HCT116 (cell line): ENCODE measurements around the gene HPS3. TPM values are rescaled to one million over a fixed set of nuclear protein-coding genes. Genes with fewer than 3 reads are reported as not detected.
"Not testable (repeated sequence)": the region's sequence is repeated elsewhere in the genome, so short reads cannot be mapped to it uniquely, and the experiment has no call there.

ENCODE experiments used
- ATAC-seq: fragments of 200-7000 bp; cut with Tn5 transposase; 2 replicates; pipeline ENCODE4 v1.9.1; 2020; ENCODE audit warnings: mild to moderate bottlenecking, moderate library complexity
- BruUV-seq: library from RNA; stranded (reverse); fragments of 400-500 nt; replicated peaks from 2 replicates; lab custom pipeline; 2021; lab: Mats Ljungman, UMichigan
- CTCF ChIA-PET: fragments of 300-600 bp; sonication (Branson Sonifier 250); formaldehyde crosslinking; loops from one replicate; lab custom pipeline; 2021; ENCODE audit warnings: antibody characterized with exemption; lab: Charles Lee
- POLR2A ChIA-PET: fragments of 300-600, 350-600 bp; sonication (Branson Sonifier 250); formaldehyde crosslinking; loops from one replicate; lab custom pipeline; 2021; ENCODE audit warnings: antibody characterized with exemption; lab: Charles Lee
- RAD21 ChIA-PET, 2 experiments: fragments of 300-600 bp; sonication (Branson Sonifier 250); formaldehyde crosslinking; loops; one replicate each; lab custom pipeline; 2023; ENCODE audit warnings: low total read pairs in 2 of 2; ENCODE audit not compliant: uncharacterized antibody in 2 of 2, unreplicated experiment in 2 of 2, low non-redundant PET in 1 of 2; lab: Charles Lee
- DNase-seq: peaks from one replicate; pipeline ENCODE4 v3.0.0-alpha.2; 2010; ENCODE audit warnings: low read depth, low spot score
- H2AFZ ChIP-seq: fragments of 200-600 bp; shearing (Covaris generic), sonication (generic); 2 replicates; pipeline ENCODE4 v1.6.1; 2017; ENCODE audit warnings: low read depth, mixed run types, mixed read lengths, antibody characterized with exemption, low read length; ENCODE audit not compliant: poor library complexity, severe bottlenecking
- H3K27ac ChIP-seq: 2 replicates; pipeline ENCODE4 v1.5.1; 2012; ENCODE audit warnings: low read depth, low read length
- H3K27me3 ChIP-seq: fragments of 200-600 bp; sonication (generic); 2 replicates; pipeline ENCODE4 v1.6.1; 2016; ENCODE audit warnings: mixed run types, low read length, mixed read lengths; ENCODE audit not compliant: insufficient read depth
- H3K36me3 ChIP-seq, 2 experiments: fragments of 200-500 bp in 1 of 2; fragments of 200-600 bp in 1 of 2; sonication (Bioruptor generic) in 1 of 2; sonication (generic) in 1 of 2; 2 replicates each; pipeline versions ENCODE4 v1.5.1 to v1.6.1; 2014 to 2016; ENCODE audit warnings: low read length in 2 of 2, inconsistent platforms in 1 of 2, mixed read lengths in 1 of 2, mixed run types in 1 of 2; ENCODE audit not compliant: insufficient read depth in 2 of 2, control insufficient read depth in 1 of 2
- H3K4me1 ChIP-seq, 2 experiments: fragments of 200-600 bp in 1 of 2; sonication (generic) in 1 of 2; 2 replicates each; pipeline versions ENCODE4 v1.5.1 to v1.6.1; 2012 to 2017; ENCODE audit warnings: low read length in 2 of 2, inconsistent platforms in 1 of 2, mild to moderate bottlenecking in 1 of 2, mixed read lengths in 1 of 2, mixed run types in 1 of 2, moderate library complexity in 1 of 2; ENCODE audit not compliant: insufficient read depth in 2 of 2, control insufficient read depth in 1 of 2
- H3K4me2 ChIP-seq: fragments of 200-600 bp; sonication (generic); 2 replicates; pipeline ENCODE4 v1.6.1; 2017; ENCODE audit warnings: mixed run types, low read length, mixed read lengths
- H3K4me3 ChIP-seq, 2 experiments: fragments of 200-600 bp in 1 of 2; sonication (generic) in 1 of 2; replicated peaks in 1 of 2; 2 replicates each; pipeline ENCODE4 v1.5.1; 2011 to 2016; ENCODE audit warnings: low read length in 2 of 2, control low read depth in 1 of 2, low read depth in 1 of 2, mild to moderate bottlenecking in 1 of 2, mixed read lengths in 1 of 2, mixed run types in 1 of 2
- H3K79me2 ChIP-seq: fragments of 200-600 bp; sonication (generic); 2 replicates; pipeline ENCODE4 v1.6.1; 2017; ENCODE audit warnings: mild to moderate bottlenecking, mixed run types, low read length, moderate library complexity, mixed read lengths; ENCODE audit not compliant: insufficient read depth
- H3K9ac ChIP-seq: fragments of 200-600 bp; sonication (generic); 2 replicates; pipeline ENCODE4 v1.6.1; 2016; ENCODE audit warnings: low read length, mixed read lengths
- H3K9me2 ChIP-seq: fragments of 200-600 bp; sonication (generic), shearing (Covaris generic); 2 replicates; pipeline ENCODE4 v1.6.1; 2017; ENCODE audit warnings: mixed run types, mild to moderate bottlenecking, moderate library complexity; ENCODE audit not compliant: insufficient read depth
- H3K9me3 ChIP-seq, 2 experiments: fragments of 200-500 bp in 1 of 2; fragments of 200-600 bp in 1 of 2; sonication (Bioruptor generic) in 1 of 2; sonication (generic) in 1 of 2; 2 replicates each; pipeline ENCODE4 v1.6.1; 2014 to 2017; ENCODE audit warnings: low read length in 2 of 2, mixed read lengths in 2 of 2, inconsistent platforms in 1 of 2, low read depth in 1 of 2, mild to moderate bottlenecking in 1 of 2, mixed run types in 1 of 2, moderate library complexity in 1 of 2; ENCODE audit not compliant: control insufficient read depth in 1 of 2, insufficient read depth in 1 of 2
- H4K20me1 ChIP-seq: fragments of 200-600 bp; sonication (generic), shearing (Covaris generic); 2 replicates; pipeline ENCODE4 v1.6.1; 2017; ENCODE audit warnings: mixed run types, mild to moderate bottlenecking, moderate library complexity; ENCODE audit not compliant: insufficient read depth
- CEBPB ChIP-seq: IDR thresholded peaks from 2 replicates; pipeline ENCODE4 v1.6.1; 2012; ENCODE audit warnings: low read depth
- EGR1 ChIP-seq: IDR thresholded peaks from 2 replicates; pipeline ENCODE4 v1.6.1; 2012; ENCODE audit warnings: low read depth
- ELF1 ChIP-seq: IDR thresholded peaks from 2 replicates; pipeline ENCODE4 v1.6.1; 2012; ENCODE audit warnings: low read depth, borderline replicate concordance
- EZH2phosphoT487 ChIP-seq: fragments of 200-600 bp; IDR thresholded peaks from 2 replicates; pipeline ENCODE4 v1.6.1; 2018; ENCODE audit warnings: antibody characterized with exemption, borderline replicate concordance
- POLR2AphosphoS5 ChIP-seq: IDR thresholded peaks from 2 replicates; pipeline ENCODE4 v1.6.1; 2011; ENCODE audit warnings: mild to moderate bottlenecking, low read depth, low read length, moderate library complexity
- RAD21 ChIP-seq: IDR thresholded peaks from 2 replicates; pipeline ENCODE4 v1.6.1; 2012; ENCODE audit warnings: low read depth, mild to moderate bottlenecking
- SIN3A ChIP-seq: IDR thresholded peaks from 2 replicates; pipeline ENCODE4 v1.6.1; 2012; ENCODE audit warnings: low read depth
- SP1 ChIP-seq: IDR thresholded peaks from 2 replicates; pipeline ENCODE4 v1.6.1; 2012; ENCODE audit warnings: low read depth
- SRF ChIP-seq: IDR thresholded peaks from 2 replicates; pipeline ENCODE4 v1.6.1; 2012; ENCODE audit warnings: low read depth
- TCF7L2 ChIP-seq: IDR thresholded peaks from 2 replicates; pipeline ENCODE4 v1.7.0; 2011; ENCODE audit warnings: borderline replicate concordance, inconsistent platforms; ENCODE audit not compliant: insufficient read depth, insufficient read length; ENCODE audit errors: extremely low read depth
- YY1 ChIP-seq: IDR thresholded peaks from 2 replicates; pipeline ENCODE4 v1.6.1; 2011; ENCODE audit warnings: low read length, low read depth, moderate library complexity, mild to moderate bottlenecking; ENCODE audit not compliant: insufficient replicate concordance; ENCODE audit errors: extremely low read depth
- intact Hi-C: fragments of 100-400 bp; cut with micrococcal nuclease; formaldehyde crosslinking; loops from 2 replicates; pipeline ENCODE4 v1.10.0; 2022
- total RNA-seq: library from RNA; stranded (reverse); gene quantifications from one replicate; pipeline ENCODE4 v1.2.1, GENCODE V29; 2021; ENCODE audit not compliant: unreplicated experiment
- TF ChIP-seq, protein P1 (sequence below): IDR thresholded peaks from 2 replicates; pipeline ENCODE4 v1.6.1; 2012
- TF ChIP-seq, protein P2 (sequence below): IDR thresholded peaks from 2 replicates; pipeline ENCODE4 v1.6.1; 2012; ENCODE audit warnings: low read depth
- TF ChIP-seq, protein P3 (sequence below): IDR thresholded peaks from 2 replicates; pipeline ENCODE4 v1.6.1; 2011; ENCODE audit warnings: mild to moderate bottlenecking, low read length, moderate library complexity; ENCODE audit not compliant: insufficient replicate concordance; ENCODE audit errors: extremely low read depth

The HPS3 gene
- total RNA-seq, 1 experiment from 2014 or later: 17.1 TPM

DNA sequence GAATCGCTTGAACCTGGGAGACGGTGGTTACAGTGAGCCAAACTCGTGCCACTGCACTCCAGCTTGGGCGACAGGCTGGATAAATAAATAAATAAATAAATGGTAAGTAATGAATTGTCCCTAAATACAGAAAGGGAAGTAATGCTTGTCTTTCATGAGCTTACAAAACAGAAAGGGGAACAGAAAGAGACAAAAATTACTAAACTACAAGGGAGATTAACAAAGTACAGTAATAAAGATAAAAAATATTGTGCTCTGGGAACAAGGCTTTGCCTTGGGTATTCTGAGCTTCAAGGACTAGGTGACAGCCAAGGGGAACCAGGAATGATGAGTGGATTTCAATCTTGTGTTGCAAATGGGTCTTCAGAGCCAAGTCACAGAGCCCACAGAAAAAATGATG lies 34.0 kb upstream of the HPS3 start (continued):
- TF ChIP-seq, protein P1, sequence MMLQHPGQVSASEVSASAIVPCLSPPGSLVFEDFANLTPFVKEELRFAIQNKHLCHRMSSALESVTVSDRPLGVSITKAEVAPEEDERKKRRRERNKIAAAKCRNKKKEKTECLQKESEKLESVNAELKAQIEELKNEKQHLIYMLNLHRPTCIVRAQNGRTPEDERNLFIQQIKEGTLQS: no peak

DNA sequence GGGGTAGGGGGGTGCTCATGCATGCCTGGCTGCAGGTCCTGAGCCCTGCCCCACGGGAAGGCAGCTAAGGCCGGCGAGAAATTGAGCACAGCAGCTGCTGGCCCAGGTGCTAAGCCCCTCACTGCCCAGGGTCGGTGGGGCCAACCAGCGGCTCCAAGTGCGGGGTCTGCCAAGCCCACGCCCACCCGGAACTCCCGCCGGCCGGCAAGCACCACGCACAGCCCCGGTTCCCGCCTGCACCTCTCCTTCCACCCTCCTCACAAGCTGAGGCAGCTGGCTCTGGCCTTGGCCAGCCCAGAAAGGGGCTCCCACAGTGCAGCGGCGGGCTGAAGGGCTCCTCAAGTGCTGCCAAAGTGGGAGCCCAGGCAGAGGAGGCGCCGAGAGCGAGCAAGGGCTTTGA lies 31.5 kb upstream of the HPS3 start:
- RAD21 ChIA-PET, DNase-seq, H3K4me2 ChIP-seq, H3K27me3 ChIP-seq, H3K9ac ChIP-seq, H3K4me3 ChIP-seq, H3K27ac ChIP-seq, H3K79me2 ChIP-seq, ATAC-seq, intact Hi-C loops, H3K4me1 ChIP-seq, BruUV-seq, H3K9me2 ChIP-seq, H3K9me3 ChIP-seq, POLR2A ChIA-PET, H2AFZ ChIP-seq, H4K20me1 ChIP-seq, H3K36me3 ChIP-seq, CTCF ChIA-PET: not testable (repeated sequence)

DNA sequence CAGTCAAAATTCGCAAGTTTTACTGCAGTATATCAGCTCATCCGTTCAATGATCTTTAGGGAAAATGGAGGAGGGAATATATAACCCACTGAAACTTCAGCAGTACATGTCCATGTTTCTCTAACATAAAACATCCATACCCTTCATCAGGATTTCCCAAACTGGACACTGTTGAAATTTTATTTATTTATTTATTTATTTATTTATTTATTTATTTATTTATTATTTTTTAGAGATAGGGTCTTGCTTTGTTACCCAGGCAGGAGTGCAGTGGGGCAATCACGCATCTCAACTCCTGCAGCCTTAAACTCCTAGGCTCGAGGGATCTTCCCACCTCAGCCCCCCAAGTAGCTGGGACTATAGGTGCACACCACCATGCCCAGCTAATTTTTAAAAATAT lies 28.3 kb upstream of the HPS3 start:
- Histone ChIP-seq H3K79me2 (no peaks in the 10 kb centered on the region), H2AFZ (no peak overlapping the region), H3K4me2 (no peak overlapping the region), H3K36me3 (no peaks in the 10 kb centered on the region), H3K27me3 (no peaks in the 10 kb centered on the region), H3K9me2 (no peaks in the 10 kb centered on the region), H3K4me1 (no peaks in the 10 kb centered on the region), H3K27ac (no peak overlapping the region), H3K9me3 (no peaks in the 10 kb centered on the region), H3K4me3 (no peak overlapping the region), H4K20me1 (no peaks in the 10 kb centered on the region), H3K9ac (no peak overlapping the region)
- ChIA-PET RAD21 (no interaction called here), CTCF (interaction anchor here (1.2 kb wide), 1 partner anchor 19 kb away, joined by 3 read pairs; no protein-coding TSS in a partner anchor), POLR2A (no interaction called here)
- intact Hi-C loops: no loop called here
- ATAC-seq (no peak), DNase-seq (no peak)
- no TSS peak for BruUV-seq
- TF ChIP-seq RAD21 (no peak), ELF1 (no peak), SIN3A (no peak), EZH2phosphoT487 (no peak), TCF7L2 (no peak), SP1 (no peak), YY1 (no peak), CEBPB (no peak), SRF (no peak), EGR1 (no peak), POLR2AphosphoS5 (no peak)
- TF ChIP-seq, protein P2, sequence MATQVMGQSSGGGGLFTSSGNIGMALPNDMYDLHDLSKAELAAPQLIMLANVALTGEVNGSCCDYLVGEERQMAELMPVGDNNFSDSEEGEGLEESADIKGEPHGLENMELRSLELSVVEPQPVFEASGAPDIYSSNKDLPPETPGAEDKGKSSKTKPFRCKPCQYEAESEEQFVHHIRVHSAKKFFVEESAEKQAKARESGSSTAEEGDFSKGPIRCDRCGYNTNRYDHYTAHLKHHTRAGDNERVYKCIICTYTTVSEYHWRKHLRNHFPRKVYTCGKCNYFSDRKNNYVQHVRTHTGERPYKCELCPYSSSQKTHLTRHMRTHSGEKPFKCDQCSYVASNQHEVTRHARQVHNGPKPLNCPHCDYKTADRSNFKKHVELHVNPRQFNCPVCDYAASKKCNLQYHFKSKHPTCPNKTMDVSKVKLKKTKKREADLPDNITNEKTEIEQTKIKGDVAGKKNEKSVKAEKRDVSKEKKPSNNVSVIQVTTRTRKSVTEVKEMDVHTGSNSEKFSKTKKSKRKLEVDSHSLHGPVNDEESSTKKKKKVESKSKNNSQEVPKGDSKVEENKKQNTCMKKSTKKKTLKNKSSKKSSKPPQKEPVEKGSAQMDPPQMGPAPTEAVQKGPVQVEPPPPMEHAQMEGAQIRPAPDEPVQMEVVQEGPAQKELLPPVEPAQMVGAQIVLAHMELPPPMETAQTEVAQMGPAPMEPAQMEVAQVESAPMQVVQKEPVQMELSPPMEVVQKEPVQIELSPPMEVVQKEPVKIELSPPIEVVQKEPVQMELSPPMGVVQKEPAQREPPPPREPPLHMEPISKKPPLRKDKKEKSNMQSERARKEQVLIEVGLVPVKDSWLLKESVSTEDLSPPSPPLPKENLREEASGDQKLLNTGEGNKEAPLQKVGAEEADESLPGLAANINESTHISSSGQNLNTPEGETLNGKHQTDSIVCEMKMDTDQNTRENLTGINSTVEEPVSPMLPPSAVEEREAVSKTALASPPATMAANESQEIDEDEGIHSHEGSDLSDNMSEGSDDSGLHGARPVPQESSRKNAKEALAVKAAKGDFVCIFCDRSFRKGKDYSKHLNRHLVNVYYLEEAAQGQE: no peak
- TF ChIP-seq, protein P3, sequence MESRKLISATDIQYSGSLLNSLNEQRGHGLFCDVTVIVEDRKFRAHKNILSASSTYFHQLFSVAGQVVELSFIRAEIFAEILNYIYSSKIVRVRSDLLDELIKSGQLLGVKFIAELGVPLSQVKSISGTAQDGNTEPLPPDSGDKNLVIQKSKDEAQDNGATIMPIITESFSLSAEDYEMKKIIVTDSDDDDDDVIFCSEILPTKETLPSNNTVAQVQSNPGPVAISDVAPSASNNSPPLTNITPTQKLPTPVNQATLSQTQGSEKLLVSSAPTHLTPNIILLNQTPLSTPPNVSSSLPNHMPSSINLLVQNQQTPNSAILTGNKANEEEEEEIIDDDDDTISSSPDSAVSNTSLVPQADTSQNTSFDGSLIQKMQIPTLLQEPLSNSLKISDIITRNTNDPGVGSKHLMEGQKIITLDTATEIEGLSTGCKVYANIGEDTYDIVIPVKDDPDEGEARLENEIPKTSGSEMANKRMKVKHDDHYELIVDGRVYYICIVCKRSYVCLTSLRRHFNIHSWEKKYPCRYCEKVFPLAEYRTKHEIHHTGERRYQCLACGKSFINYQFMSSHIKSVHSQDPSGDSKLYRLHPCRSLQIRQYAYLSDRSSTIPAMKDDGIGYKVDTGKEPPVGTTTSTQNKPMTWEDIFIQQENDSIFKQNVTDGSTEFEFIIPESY: no peak
